Measurements from ENCODE around the gene FUBP3.

DNA sequence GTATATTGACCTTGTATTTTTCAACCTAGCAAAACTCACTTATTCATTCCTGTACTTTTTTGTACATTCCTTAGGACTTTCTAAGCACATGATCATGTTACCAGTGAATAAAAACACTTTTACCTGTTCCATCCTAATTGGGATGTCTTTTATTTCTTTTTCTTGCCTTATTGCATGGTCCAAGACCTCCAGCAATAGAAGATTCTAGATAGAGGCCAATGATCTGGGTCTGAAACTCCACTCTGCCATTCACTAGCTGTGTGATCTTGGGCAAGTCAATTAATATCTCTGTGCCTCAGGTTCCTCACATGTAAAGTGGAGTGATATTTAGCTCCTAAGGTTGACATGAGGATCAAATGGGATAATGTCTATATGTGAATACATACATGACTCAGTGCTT is 105.7 kb downstream of the FUBP3 start:
- TF ChIP-seq MAX (IDR thresholded peaks at IDR 0.05) (no peak), CHD2 (IDR thresholded peaks at IDR 0.05; ENCODE audit: low read length, partially characterized antibody) (no peak), POLR2A (IDR thresholded peaks at IDR 0.05; ENCODE audit: low read length) (no peak), SMC3 (IDR thresholded peaks at IDR 0.05) (no peak), ESRRA (IDR thresholded peaks at IDR 0.05; ENCODE audit: borderline replicate concordance, low read length) (no peak), EP300 (IDR thresholded peaks at IDR 0.05) (no peak), HMGXB4 (CRISPR knock-in tag; IDR thresholded peaks at IDR 0.05; ENCODE audit: borderline replicate concordance) (no peak), MYC (IDR thresholded peaks at IDR 0.05; ENCODE audit: borderline replicate concordance, low read length) (no peak), CEBPB (IDR thresholded peaks at IDR 0.05) (no peak), ELK1 (IDR thresholded peaks at IDR 0.05; ENCODE audit: low read depth, low read length) (no peak), ZC3H11A (IDR thresholded peaks at IDR 0.05) (no peak), ZFP36 (IDR thresholded peaks at IDR 0.05; ENCODE audit: borderline replicate concordance, partially characterized antibody) (no peak)
- TF ChIP-seq, protein P1, sequence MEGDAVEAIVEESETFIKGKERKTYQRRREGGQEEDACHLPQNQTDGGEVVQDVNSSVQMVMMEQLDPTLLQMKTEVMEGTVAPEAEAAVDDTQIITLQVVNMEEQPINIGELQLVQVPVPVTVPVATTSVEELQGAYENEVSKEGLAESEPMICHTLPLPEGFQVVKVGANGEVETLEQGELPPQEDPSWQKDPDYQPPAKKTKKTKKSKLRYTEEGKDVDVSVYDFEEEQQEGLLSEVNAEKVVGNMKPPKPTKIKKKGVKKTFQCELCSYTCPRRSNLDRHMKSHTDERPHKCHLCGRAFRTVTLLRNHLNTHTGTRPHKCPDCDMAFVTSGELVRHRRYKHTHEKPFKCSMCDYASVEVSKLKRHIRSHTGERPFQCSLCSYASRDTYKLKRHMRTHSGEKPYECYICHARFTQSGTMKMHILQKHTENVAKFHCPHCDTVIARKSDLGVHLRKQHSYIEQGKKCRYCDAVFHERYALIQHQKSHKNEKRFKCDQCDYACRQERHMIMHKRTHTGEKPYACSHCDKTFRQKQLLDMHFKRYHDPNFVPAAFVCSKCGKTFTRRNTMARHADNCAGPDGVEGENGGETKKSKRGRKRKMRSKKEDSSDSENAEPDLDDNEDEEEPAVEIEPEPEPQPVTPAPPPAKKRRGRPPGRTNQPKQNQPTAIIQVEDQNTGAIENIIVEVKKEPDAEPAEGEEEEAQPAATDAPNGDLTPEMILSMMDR (IDR thresholded peaks at IDR 0.05), result no peak

Data from A549 (cell line).